H1 (cell line): ENCODE results near the gene CTNNA3. TPM values are rescaled to one million over a fixed set of nuclear protein-coding genes. Genes with fewer than 3 reads are reported as not detected.

Experiments
- ASH2L ChIP-seq: fragments of 200-600, 300-600 bp; sonication (generic); IDR thresholded peaks from one replicate; pipeline ENCODE4 v1.7.1; 2017; ENCODE audit warnings: low read length
- EGR1 ChIP-seq: IDR thresholded peaks from 2 replicates; pipeline ENCODE4 v1.6.1; 2011; ENCODE audit warnings: low read depth, low read length, borderline replicate concordance
- JUN ChIP-seq: IDR thresholded peaks from 2 replicates; pipeline ENCODE4 v1.6.1; 2011; ENCODE audit warnings: low read depth, mild to moderate bottlenecking, improper control_type of control experiment, low read length
- KDM5A ChIP-seq: fragments of 200-600 bp; IDR thresholded peaks from 2 replicates; pipeline ENCODE4 v1.7.1; 2012; ENCODE audit warnings: mild to moderate bottlenecking, low read length, inconsistent platforms, mixed read lengths
- RAD21 ChIP-seq, 2 experiments: IDR thresholded peaks in 1 of 2; conservative IDR thresholded peaks in 1 of 2; 2 replicates each; pipeline ENCODE4 v1.6.1; 2011; ENCODE audit warnings: low read depth in 2 of 2, low read length in 2 of 2, improper control_type of control experiment in 1 of 2, inconsistent platforms in 1 of 2, mild to moderate bottlenecking in 1 of 2, moderate library complexity in 1 of 2
- RFX5 ChIP-seq: IDR thresholded peaks from 2 replicates; pipeline ENCODE4 v1.6.1; 2011; ENCODE audit warnings: low read depth, low read length, improper control_type of control experiment, borderline replicate concordance
- SIX5 ChIP-seq: IDR thresholded peaks from 2 replicates; pipeline ENCODE4 v1.6.1; 2011; ENCODE audit warnings: mild to moderate bottlenecking, low read depth, low read length
- SRF ChIP-seq: IDR thresholded peaks from 2 replicates; pipeline ENCODE4 v1.6.1; 2011; ENCODE audit warnings: mild to moderate bottlenecking, low read depth, low read length, moderate library complexity
- SUZ12 ChIP-seq: fragments of 200-600 bp; sonication (generic); IDR thresholded peaks from 2 replicates; pipeline ENCODE4 v1.6.1; 2012; ENCODE audit warnings: mild to moderate bottlenecking, inconsistent platforms, low read length, moderate library complexity, mixed read lengths
- TCF12 ChIP-seq: IDR thresholded peaks from 2 replicates; pipeline ENCODE4 v1.6.1; 2011; ENCODE audit warnings: low read depth, mild to moderate bottlenecking, low read length
- polyA plus RNA-seq, 7 experiments: library from polyadenylated mRNA; depleted of rRNA in 3 of 7; stranded (reverse) in 5 of 7; unstranded in 2 of 7; fragments of >200 nt in 5 of 7; fragments of 200-250 nt in 2 of 7; gene quantifications; 1 replicate in 5 of 7; 2 replicates in 1 of 7; 4 replicates in 1 of 7; pipeline versions ENCODE4 v1.2.1 to v1.2.3, GENCODE V29; 2011 to 2013; ENCODE audit warnings: missing spikeins in 2 of 7, mixed read lengths in 2 of 7
- total RNA-seq: library from RNA; stranded (reverse); fragmentation: NEBNext Ultra II Directional; extraction: Animal tissue kit (Norgen Biotek cat#: 25700); gene quantifications from 2 replicates; pipeline ENCODE4 v1.2.1, GENCODE V29; 2021
- TF ChIP-seq, protein P1 (sequence below): fragments of 300-600 bp; sonication (generic); IDR thresholded peaks from 2 replicates; pipeline ENCODE4 v1.7.1; 2012; ENCODE audit warnings: low read length, moderate library complexity, mild to moderate bottlenecking, inconsistent platforms; ENCODE audit not compliant: insufficient replicate concordance

The CTNNA3 gene
- total and polyA plus RNA-seq, 2 of the 8 experiments (the other 6 are each of a cell fraction or from before 2014, with no cell fraction given): 1.3 to 1.5 TPM

- TF ChIP-seq, protein P1, sequence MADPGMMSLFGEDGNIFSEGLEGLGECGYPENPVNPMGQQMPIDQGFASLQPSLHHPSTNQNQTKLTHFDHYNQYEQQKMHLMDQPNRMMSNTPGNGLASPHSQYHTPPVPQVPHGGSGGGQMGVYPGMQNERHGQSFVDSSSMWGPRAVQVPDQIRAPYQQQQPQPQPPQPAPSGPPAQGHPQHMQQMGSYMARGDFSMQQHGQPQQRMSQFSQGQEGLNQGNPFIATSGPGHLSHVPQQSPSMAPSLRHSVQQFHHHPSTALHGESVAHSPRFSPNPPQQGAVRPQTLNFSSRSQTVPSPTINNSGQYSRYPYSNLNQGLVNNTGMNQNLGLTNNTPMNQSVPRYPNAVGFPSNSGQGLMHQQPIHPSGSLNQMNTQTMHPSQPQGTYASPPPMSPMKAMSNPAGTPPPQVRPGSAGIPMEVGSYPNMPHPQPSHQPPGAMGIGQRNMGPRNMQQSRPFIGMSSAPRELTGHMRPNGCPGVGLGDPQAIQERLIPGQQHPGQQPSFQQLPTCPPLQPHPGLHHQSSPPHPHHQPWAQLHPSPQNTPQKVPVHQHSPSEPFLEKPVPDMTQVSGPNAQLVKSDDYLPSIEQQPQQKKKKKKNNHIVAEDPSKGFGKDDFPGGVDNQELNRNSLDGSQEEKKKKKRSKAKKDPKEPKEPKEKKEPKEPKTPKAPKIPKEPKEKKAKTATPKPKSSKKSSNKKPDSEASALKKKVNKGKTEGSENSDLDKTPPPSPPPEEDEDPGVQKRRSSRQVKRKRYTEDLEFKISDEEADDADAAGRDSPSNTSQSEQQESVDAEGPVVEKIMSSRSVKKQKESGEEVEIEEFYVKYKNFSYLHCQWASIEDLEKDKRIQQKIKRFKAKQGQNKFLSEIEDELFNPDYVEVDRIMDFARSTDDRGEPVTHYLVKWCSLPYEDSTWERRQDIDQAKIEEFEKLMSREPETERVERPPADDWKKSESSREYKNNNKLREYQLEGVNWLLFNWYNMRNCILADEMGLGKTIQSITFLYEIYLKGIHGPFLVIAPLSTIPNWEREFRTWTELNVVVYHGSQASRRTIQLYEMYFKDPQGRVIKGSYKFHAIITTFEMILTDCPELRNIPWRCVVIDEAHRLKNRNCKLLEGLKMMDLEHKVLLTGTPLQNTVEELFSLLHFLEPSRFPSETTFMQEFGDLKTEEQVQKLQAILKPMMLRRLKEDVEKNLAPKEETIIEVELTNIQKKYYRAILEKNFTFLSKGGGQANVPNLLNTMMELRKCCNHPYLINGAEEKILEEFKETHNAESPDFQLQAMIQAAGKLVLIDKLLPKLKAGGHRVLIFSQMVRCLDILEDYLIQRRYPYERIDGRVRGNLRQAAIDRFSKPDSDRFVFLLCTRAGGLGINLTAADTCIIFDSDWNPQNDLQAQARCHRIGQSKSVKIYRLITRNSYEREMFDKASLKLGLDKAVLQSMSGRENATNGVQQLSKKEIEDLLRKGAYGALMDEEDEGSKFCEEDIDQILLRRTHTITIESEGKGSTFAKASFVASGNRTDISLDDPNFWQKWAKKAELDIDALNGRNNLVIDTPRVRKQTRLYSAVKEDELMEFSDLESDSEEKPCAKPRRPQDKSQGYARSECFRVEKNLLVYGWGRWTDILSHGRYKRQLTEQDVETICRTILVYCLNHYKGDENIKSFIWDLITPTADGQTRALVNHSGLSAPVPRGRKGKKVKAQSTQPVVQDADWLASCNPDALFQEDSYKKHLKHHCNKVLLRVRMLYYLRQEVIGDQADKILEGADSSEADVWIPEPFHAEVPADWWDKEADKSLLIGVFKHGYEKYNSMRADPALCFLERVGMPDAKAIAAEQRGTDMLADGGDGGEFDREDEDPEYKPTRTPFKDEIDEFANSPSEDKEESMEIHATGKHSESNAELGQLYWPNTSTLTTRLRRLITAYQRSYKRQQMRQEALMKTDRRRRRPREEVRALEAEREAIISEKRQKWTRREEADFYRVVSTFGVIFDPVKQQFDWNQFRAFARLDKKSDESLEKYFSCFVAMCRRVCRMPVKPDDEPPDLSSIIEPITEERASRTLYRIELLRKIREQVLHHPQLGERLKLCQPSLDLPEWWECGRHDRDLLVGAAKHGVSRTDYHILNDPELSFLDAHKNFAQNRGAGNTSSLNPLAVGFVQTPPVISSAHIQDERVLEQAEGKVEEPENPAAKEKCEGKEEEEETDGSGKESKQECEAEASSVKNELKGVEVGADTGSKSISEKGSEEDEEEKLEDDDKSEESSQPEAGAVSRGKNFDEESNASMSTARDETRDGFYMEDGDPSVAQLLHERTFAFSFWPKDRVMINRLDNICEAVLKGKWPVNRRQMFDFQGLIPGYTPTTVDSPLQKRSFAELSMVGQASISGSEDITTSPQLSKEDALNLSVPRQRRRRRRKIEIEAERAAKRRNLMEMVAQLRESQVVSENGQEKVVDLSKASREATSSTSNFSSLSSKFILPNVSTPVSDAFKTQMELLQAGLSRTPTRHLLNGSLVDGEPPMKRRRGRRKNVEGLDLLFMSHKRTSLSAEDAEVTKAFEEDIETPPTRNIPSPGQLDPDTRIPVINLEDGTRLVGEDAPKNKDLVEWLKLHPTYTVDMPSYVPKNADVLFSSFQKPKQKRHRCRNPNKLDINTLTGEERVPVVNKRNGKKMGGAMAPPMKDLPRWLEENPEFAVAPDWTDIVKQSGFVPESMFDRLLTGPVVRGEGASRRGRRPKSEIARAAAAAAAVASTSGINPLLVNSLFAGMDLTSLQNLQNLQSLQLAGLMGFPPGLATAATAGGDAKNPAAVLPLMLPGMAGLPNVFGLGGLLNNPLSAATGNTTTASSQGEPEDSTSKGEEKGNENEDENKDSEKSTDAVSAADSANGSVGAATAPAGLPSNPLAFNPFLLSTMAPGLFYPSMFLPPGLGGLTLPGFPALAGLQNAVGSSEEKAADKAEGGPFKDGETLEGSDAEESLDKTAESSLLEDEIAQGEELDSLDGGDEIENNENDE: no peak
- TF ChIP-seq ASH2L (no peak), RFX5 (no peak), SRF (no peak), JUN (no peak), SUZ12 (no peak), EGR1 (no peak), TCF12 (no peak), SIX5 (no peak), KDM5A (no peak), RAD21 (IDR thresholded peaks at IDR 0.05 in 1 of 2, conservative IDR thresholded peaks at IDR 0.05 in 1 of 2; ENCODE audit: low read depth in 2 of 2, low read length in 2 of 2) (no peak)
Observed at GRCh38 chr10:66737241-66737640, 958.8 kb downstream of the CTNNA3 start (continued).
